HG03097 (cell line): ENCODE results near the gene PNPLA2.

Experiments
- ATAC-seq: cut with Tn5 transposase; IDR thresholded peaks from one replicate; pipeline ENCODE4 v1.9.1; 2021; ENCODE audit not compliant: unreplicated experiment, low FRiP score

PNPLA2 gene

GRCh38 chr11:854601-855329, 36.1 kb downstream of the PNPLA2 start:
- no peak for ATAC-seq

- ATAC-seq: no peak
Observed at GRCh38 chr11:855330-855674, 36.6 kb downstream of the PNPLA2 start.

- no peak for ATAC-seq
Observed at GRCh38 chr11:855796-856195, 37.1 kb downstream of the PNPLA2 start.

GRCh38 chr11:856397-856796, 37.7 kb downstream of the PNPLA2 start:
- no peak for ATAC-seq

- ATAC-seq: no peak
Observed at GRCh38 chr11:858053-858761, 39.5 kb downstream of the PNPLA2 start.

GRCh38 chr11:858762-859339, 40.1 kb downstream of the PNPLA2 start:
- no peak for ATAC-seq

GRCh38 chr11:859394-860131, 40.8 kb downstream of the PNPLA2 start:
- no peak for ATAC-seq

- no peak for ATAC-seq
Observed at GRCh38 chr11:860234-861104, 41.8 kb downstream of the PNPLA2 start.

GRCh38 chr11:861105-861479, 42.4 kb downstream of the PNPLA2 start:
- no peak for ATAC-seq

- ATAC-seq: no peak
Observed at GRCh38 chr11:862081-862661, 43.5 kb downstream of the PNPLA2 start.

- ATAC-seq: no peak
Observed at GRCh38 chr11:862696-863022, 43.9 kb downstream of the PNPLA2 start.

- ATAC-seq: no peak
Observed at GRCh38 chr11:863023-863909, 44.6 kb downstream of the PNPLA2 start.

GRCh38 chr11:863910-864827, 45.5 kb downstream of the PNPLA2 start:
- ATAC-seq: no peak

- no peak for ATAC-seq
Observed at GRCh38 chr11:864898-865297, 46.2 kb downstream of the PNPLA2 start.

- ATAC-seq: no peak
Observed at GRCh38 chr11:865462-866430, 47.0 kb downstream of the PNPLA2 start.

- no peak for ATAC-seq
Observed at GRCh38 chr11:866481-866880, 47.8 kb downstream of the PNPLA2 start.

- no peak for ATAC-seq
Observed at GRCh38 chr11:867856-868358, 49.2 kb downstream of the PNPLA2 start.
